Effector memory CD4-positive, alpha-beta T cell (primary cell): Measurements from ENCODE around the gene RRH.

Experiments
- DNase-seq, 3 donors: peaks; one replicate each; pipeline ENCODE4 v3.0.0-alpha.2; 2020
- H3K27ac ChIP-seq: 2 replicates; pipeline ENCODE4 v1.7.0; 2013; ENCODE audit warnings: mild to moderate bottlenecking, low read length, moderate library complexity; ENCODE audit not compliant: insufficient read depth, poor library complexity, severe bottlenecking
- H3K27me3 ChIP-seq: replicated peaks from 2 replicates; pipeline ENCODE4 v1.7.0; 2013; ENCODE audit warnings: mild to moderate bottlenecking, low read length; ENCODE audit not compliant: insufficient read depth, control insufficient read depth, poor library complexity, severe bottlenecking
- H3K36me3 ChIP-seq: 2 replicates; pipeline ENCODE4 v1.7.0; 2013; ENCODE audit warnings: mild to moderate bottlenecking, low read length, moderate library complexity; ENCODE audit not compliant: control insufficient read depth, insufficient read depth
- H3K4me1 ChIP-seq: 2 replicates; pipeline ENCODE4 v1.7.0; 2013; ENCODE audit warnings: low read length, mild to moderate bottlenecking; ENCODE audit not compliant: control insufficient read depth, insufficient read depth, poor library complexity, severe bottlenecking
- H3K4me3 ChIP-seq: 2 replicates; pipeline ENCODE4 v1.7.0; 2013; ENCODE audit warnings: low read length, low read depth, mild to moderate bottlenecking; ENCODE audit not compliant: insufficient read depth, poor library complexity, severe bottlenecking
- H3K9me3 ChIP-seq: 2 replicates; pipeline ENCODE4 v1.7.0; 2013; ENCODE audit warnings: mild to moderate bottlenecking, low read length, moderate library complexity; ENCODE audit not compliant: control insufficient read depth

RRH gene

DNA sequence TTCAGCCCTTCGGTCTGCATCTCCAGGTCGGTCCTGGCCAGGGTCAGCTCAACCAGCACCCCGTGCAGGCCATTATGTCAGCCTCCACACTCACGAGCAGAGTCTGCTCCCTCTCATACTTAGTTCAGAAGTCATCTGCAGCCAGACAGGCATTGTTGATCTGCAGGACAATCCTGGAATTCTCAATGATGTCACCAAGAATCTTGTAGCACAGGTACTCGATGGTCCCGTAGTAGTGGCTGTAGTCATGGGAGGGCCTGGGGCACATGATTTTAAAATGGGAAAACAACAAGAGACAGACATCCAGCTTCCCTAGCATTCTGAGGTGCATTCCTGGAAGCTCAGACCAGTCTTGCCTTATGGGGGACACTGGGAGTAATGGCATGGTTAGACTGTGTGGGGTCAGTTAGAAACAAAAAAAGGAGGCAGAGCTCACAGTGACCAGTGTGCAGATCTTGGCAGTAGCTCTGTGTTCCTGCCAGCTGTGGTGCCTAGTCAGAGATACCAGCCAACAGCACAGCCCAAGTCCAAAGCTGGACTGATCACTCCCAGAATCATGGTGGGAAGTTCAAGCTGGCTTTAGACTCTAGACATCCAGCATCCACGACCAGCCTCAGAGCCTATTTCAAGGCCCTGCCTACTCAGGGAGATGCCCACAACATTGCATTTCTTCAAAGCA lies 52.0 kb downstream of the RRH start:
- H3K27ac ChIP-seq: no peak overlapping the region
- no peaks in the 10 kb centered on the region for H3K9me3 ChIP-seq
- no peaks in the 10 kb centered on the region for H3K4me1 ChIP-seq
- no peak for DNase-seq
- H3K36me3 ChIP-seq: no peaks in the 10 kb centered on the region
- no peaks in the 10 kb centered on the region for H3K27me3 ChIP-seq
- no peak overlapping the region for H3K4me3 ChIP-seq

DNA sequence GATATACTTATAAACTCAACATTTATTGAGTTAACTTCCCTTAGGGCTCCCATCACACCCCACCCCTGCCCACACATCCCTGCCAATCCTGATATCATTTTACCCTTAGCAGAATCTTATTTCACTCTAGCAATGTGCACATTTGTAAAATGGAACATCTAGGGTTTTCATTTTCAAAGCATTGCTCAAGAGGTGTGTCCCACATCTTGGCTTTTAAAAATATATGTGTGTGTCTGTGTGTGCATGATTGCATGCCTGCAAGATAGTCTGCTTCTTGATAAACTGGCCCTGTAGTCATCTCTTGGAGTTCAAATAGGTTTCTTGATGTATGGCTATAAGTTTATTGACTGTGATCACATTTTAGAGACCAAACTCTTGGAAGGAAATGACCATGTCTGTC lies 58.5 kb downstream of the RRH start:
- Histone ChIP-seq H3K27ac (no peak overlapping the region), H3K9me3 (no peaks in the 10 kb centered on the region), H3K36me3 (no peaks in the 10 kb centered on the region), H3K27me3 (no peaks in the 10 kb centered on the region), H3K4me1 (no peaks in the 10 kb centered on the region), H3K4me3 (no peak overlapping the region)
- DNase-seq: no peak

DNA sequence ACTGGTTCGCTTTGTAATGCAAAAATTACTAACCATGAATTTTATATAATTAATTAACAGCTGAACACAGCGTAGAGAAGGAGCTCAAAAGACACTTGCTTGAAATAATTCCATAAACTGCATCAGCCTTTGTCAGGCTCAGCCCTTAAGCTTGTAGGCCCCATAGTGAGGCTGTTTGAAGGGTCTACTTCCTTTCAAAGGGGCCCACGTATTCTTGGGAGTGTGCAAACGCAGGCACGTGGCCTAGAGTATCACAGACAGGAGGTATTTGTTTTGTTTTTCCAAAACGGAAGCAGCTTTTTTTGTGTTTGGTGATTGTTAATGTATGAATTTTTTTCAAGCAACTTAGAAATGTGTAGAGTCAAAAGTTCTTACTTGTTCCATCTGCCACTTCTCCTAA lies 59.3 kb downstream of the RRH start:
- H3K9me3 ChIP-seq: no peaks in the 10 kb centered on the region
- H3K4me3 ChIP-seq: no peak overlapping the region
- H3K4me1 ChIP-seq: no peaks in the 10 kb centered on the region
- H3K27ac ChIP-seq: no peak overlapping the region
- no peaks in the 10 kb centered on the region for H3K36me3 ChIP-seq
- no peak for DNase-seq
- H3K27me3 ChIP-seq: no peaks in the 10 kb centered on the region

DNA sequence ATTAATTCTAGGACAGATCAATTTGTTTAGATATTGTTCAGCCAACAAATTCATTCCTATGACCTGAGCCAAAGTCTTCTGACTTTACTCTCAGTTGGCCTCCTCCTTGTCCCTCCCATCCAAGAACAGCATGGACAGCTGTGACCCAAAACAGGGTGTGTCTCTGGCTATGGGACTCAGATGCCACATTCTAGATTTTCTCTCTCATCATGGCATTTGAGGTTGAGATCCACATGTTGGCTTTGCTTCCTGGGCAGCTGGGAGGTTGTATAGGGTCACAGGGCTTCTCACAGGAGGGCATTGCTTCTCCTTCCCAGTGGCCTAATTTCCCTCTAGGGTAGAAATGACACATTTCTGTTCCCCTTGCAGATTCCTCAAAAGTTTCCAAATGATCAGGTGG lies 62.3 kb downstream of the RRH start:
- DNase-seq: no peak

More for the DNA sequence above, 62.3 kb downstream of the RRH start:
- H3K4me3 ChIP-seq: no peak overlapping the region
- no peak overlapping the region for H3K27ac ChIP-seq
- no peaks in the 10 kb centered on the region for H3K9me3 ChIP-seq
- no peaks in the 10 kb centered on the region for H3K36me3 ChIP-seq
- no peaks in the 10 kb centered on the region for H3K4me1 ChIP-seq
- no peaks in the 10 kb centered on the region for H3K27me3 ChIP-seq
